ENCODE measurements around the gene ABCG5.

ABCG5 gene

DNA sequence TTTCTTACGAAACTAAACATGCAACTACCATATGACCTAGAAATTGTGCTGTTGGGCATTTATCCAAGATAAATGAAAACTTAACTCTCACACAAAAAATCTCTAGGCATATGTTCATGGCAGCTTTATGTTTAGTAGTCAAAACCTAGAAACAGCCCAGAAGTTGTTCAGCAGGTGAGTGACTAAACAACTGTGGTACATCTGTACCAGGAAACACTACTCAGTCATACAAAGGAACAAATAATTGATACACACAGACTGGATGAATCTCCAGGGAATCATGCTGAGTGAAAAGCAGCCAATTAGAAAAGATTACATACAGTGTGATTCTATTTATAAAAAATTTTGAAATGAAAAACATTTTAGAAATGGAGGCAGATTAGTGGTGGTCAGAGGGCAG lies 35.5 kb downstream of the ABCG5 start:
- FAIRE-seq: no peak

DNA sequence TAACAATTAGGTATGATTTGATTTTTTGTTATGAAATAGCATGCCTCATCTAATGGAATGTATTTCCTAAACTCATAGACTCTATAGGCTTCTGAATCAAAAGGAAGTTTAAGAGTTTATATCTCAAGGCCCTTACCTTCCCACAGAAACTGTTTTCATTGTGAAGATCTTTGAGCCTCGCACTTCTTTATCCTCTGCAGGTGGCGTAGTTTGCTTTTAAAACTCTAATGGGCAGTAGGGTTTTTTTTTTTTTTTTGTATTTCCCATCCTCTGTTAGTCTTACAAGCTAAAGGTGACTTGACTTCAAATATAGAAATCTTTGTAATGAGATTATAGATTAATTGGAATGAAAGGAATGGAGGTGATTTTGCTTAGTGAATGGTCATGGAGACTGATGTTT lies 36.5 kb downstream of the ABCG5 start:
- FAIRE-seq: no peak

DNA sequence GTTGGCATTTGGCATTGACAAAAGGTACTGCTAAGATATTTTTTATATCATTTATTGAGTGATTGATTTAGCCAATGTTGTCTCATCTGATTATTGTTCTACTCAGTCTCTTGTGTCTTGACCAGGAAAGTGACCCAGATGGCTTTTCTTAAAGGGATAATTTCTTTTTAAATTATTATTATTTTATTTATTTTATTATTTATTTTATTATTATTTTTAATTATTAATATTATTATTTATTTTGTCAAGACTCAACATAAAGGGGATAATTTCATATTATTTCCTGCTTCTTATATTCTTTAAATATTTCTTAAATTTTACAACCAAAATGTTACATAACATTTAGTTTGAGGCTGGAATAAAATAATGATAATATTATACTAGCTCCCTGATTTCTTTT lies 37.7 kb downstream of the ABCG5 start:
- peak; percentile 64 for FAIRE-seq

DNA sequence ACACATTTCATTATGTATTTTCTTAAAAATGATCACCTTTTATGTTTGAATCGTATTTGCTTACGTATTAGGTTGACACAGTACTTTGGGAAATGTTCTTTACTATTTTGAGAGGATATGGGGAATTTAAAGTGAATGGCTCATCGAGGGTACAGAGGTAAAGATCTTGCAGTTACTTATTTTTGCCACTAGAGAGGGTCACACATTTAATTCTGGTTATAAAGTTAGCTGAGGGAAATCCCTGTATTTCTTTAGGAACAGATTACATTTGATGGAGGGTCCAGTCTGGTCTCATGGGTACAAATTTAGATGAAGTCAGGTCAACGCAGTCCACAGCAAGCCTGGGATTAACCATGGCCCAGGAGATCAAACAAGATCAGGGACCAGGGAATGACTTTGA lies 40.3 kb downstream of the ABCG5 start:
- peak; percentile 28 for FAIRE-seq

DNA sequence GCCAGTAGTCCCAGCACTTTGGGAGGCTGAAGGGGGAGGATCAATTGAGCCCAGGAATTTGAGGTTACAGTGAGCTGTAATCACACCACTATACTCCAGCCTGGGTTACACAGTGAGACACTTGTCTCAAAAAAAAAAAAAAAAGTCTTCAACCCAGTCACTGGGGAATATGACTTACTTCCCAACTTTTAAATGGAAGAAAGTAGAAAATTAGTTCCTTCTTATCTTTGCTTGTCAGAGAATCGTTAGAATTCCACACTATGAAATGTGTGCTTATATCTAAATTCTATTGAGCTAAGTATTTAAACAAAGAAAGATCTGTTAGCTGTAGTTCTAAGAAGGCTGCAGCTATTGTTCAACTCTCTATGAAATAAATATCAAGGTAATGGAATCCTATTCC lies 42.4 kb downstream of the ABCG5 start:
- FAIRE-seq: no peak

DNA sequence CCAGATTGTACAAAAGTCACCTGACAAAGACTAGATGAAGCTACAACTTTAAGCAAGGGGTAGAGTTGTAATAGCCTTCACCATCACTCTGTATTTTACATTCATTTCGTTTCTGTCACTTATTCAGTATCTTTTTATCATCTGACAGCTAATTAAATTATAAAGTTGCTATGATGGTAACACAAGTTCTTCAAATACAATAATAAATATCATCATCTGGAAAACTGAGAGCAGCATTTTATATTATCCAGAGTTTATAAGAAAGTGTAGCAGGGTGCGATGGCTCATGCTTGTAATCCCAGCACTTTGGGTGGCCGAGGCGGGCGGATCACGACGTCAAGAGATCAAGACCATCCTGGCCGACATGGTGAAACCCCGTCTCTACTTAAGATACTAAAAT lies 43.7 kb downstream of the ABCG5 start:
- no peak for FAIRE-seq

DNA sequence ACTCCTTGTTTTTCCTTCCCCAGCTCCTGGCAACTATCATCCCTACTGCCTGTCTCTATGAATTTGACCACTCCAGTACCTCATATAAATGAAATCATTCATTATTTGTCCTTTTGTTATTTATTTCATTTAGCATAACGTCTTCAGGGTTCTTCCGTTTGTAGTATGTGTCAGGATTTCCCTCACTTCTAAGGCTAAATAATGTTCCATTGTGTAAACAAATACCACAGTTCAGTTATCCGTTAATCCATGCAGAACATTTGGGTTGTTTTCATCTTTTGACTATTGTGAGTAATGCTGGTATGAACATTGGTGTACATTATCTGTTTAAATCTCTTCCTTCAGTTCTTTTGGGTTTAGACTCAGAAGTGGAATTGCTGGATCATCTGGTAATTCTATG lies 46.0 kb downstream of the ABCG5 start:
- no peak for FAIRE-seq

DNA sequence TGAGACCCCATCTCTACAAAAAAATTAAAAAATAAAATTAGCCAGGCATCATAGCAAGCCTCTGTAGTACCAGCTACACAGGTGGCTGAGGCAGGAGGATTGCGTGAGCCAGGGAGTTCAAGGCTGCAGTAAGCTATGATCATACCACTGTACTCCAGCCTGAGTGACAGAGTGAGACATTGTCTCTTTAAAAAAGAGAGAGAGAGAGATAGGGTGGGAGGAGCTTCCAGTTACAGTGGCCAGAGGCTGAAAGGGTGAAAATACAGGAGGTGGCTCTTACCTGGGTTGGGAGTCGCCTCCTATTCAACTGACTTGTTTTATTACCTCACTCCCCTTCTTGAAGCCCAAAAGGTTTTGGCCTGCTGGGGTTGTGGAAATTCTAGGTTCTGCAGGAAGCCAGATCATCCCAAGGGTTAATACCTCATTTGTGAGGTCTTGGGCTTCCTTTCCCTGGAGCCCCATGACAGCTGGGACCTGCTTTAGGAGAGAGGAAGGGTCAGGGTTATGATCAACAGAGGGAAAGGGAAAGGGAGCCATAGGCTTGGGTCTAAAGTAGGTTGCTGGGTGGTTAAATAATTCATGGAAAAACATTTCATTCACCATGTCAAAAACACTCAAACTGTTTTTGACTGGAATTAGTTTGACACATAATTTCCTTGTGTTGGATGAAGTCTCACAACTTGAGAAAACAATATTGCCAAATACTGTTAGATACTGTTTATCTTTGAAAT lies 47.4 kb downstream of the ABCG5 start:
- no peak for FAIRE-seq

DNA sequence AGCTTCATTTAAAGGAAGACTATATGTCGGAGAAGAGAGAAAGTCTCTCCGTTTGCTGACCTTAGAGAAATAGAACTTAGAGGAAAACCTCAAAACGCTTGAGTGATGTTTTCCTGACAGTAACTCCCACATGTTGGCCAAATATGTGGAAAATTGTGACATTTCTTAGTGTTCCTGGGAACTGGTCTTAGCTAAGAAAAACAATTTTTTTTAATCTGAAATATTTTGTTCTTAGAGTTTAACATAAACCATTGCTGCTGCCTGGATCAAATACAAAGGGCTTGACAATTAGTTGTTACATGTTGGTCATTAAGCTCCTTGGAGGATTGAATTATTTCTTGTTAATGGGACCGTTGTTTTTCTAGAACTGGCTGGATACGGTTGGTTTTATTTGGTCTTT lies 48.5 kb downstream of the ABCG5 start:
- no peak for FAIRE-seq

DNA sequence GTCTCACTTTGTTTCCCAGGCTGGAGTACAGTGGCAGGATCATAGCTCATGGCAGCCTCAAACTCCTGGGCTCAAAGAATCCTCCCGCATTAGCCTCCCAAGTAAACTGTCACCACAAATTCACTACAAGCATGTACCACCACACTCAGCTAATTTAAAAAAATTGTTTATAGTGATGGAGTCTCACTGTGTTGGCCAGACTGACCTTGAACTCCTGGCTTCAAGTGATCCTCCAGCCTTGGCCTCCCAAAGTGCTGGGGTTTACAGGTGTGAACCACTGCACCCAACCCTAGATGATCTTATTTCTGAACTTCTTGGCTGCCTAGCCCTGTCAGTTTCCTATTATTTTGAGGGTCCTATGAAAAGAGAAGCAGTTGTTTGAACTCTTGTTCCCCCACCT lies 50.0 kb downstream of the ABCG5 start:
- no peak for FAIRE-seq

DNA sequence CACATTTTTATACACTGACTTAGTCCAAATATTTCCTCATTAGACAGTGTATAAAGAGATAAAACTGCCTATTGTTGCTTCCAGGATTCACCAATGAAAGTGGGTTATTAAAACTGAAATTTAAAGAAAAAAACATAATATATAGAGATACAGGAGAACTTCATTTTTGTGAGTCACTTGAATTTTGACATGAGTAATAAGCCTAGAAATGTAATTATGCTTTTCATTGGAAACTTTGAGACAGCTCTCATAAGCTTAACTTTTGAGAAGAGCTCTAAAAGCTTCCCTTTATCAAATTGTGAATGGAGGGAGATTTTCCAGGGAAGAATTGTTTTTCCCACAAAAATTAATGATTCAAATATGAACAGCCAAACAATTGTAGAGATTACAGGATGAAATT lies 50.7 kb downstream of the ABCG5 start:
- FAIRE-seq: no peak

DNA sequence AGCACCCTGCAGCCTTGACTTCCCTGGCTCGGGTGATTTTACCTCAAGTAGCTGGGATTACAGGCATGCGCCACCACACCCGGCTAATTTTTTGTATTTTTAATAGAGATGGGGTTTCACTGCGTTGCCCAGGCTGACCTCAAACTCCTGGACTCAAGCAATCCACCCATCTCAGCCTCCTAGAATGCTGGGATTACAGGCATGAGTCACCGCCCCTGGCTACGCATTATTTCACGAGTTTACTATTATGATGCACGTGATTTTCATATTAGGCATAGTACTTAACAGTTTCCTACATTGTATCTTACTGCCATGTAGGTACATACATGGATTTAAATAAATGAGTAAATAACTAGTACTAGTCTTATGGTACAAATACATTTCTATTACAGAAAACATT lies 60.4 kb downstream of the ABCG5 start:
- no peak for FAIRE-seq

DNA sequence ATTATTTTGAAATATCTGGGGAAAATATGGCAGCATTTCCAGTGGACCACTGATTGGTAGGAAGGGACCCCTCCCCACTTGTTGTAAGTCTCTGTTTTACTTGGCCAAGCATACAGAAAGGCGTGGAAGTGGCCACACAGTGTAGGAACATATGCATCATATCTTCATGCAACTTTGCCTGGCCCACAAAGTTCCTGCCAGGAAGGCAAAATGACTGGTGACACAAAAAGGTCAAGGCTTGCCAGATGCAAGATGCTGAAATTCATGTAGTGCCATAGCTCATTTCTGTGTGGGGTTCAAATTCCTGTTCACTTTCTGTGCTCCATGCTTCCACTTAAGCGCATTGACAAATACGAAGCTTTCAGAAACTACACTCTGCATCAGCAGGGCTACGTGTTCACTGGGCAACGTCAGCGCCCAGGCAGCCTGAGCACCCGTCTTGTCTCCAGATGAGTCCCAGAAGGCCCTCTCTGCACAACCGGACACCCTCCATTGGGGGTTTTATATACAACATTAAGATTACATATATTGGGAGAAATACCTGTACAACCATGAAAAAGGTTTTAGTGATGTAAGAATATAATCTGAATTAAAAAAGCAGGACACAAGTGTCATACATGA lies 61.2 kb downstream of the ABCG5 start:
- FAIRE-seq: no peak

DNA sequence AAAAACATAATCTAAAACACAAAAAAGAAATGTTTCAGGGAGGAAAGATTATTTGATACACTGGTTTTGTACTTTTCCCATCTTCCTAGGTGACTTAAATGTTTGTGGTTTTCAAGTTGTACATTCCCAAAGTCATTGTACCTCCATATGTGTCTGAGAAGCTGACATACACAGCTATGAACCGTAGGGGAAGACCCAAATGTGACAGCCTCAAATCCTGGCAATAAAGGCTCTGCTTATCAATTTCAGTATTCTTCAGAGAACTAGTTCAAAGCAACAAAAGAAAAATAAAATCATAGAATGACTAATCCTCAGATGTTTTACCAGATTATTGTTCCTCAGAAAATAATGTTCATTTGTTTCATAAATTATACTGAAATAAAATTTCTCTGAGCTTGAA lies 62.3 kb downstream of the ABCG5 start:
- FAIRE-seq: no peak

DNA sequence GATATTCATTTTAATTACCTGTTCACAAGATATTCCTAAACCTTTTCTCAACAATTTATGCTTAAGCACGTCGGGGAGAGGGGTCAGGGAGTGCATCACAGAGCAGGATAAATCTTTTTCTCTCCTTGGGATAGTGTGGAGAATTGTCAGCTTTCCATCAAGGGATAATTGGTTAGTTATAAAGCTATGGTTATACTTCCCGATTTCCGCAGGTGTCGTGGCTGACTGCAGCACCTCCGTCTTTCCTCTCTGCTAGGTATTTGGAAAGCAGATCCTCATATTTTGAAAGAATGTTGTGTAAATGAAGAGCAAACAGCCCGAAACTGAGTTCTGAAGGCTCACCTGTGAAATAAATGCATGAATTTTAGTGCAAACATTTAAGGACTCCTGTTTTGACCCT lies 64.0 kb downstream of the ABCG5 start:
- no peak for FAIRE-seq

DNA sequence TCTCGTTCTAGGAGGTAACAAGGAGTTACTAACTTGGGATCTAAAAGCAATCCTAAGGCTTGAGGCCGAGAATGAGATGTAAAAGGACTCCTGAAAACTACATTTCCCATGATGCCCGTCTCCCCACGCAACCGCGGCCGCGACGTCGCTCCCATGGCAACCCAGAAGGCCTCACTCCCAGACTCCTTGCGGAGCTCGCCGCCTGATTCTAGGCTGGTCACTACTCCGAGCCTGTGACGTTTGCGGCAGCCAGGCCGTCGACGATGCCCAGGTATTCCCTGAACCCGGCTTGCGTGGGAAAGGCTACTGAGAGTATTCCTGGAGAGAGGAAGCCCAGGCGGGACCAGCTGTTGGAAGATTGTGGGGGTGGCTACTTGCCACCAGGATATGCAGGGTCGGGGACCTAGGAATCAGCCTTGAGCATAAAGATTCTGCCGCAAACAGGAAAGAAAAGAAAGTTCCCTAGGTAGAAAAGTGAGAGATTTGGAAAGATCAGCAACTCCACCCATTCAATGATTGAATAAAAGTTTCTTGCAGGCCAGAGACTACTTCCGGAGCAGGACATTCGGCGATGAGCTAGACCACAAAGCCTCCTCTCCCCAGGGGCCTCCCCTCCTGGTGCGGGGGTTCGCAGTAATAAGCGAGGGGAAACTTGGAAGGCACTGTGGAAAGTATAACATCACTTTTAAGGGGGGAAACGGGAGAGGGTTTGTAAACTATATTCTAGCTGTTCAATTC lies 64.6 kb downstream of the ABCG5 start, which contains the start of gene DYNC2LI1:
Gene DYNC2LI1, plus strand, starts transcription at position 164 of the 738 bp plus-strand sequence. Its CDS starts 100 bp downstream, at position 264.
- no peak for FAIRE-seq

DNA sequence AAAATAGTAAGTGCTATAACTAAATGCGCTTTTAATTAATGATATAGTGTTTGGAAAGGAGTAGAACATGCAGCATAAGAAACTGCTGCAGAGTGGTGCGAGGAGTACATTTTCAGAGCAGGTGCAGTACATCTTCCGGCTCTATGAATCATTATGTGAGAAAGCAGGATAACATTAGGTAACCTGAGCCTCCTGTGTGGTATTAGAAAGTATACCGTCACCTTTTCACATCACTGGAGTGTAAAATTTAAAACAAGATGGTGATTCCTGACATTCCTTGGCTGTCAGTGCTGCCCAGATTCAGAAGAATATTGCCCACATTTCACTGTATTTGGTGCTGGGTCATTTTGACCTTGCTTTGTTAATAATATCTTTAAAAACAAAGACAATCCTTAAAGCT lies 72.6 kb downstream of the ABCG5 start:
- FAIRE-seq: no peak

DNA sequence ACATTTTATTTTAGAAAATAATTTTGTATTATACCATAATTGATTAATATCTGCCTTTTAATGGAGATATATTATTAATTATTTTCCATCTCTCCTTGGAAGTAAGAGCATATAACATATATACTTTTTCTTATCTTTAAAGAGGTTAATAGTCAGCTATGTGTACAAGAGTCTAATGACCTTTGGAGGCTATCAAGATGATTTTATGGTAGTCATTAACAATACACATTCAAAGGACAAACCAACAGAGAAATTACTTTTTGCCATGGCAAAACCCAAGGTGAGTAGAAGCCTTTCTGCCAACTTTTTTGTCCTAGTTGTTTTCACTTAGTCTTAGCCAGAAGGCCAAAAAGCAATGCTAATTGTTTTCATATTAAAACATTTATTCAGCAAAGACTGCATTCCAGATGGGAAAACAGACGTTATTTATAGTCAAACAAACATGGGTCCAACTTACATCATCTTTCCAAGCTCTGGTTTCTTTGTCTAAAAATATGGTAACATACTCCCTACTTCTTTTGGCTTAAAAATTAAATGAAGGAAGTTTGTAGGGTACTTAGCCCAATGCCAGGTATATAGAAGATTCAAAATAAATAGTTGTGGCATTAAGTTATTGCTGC lies 74.4 kb downstream of the ABCG5 start:
- no peak for FAIRE-seq

DNA sequence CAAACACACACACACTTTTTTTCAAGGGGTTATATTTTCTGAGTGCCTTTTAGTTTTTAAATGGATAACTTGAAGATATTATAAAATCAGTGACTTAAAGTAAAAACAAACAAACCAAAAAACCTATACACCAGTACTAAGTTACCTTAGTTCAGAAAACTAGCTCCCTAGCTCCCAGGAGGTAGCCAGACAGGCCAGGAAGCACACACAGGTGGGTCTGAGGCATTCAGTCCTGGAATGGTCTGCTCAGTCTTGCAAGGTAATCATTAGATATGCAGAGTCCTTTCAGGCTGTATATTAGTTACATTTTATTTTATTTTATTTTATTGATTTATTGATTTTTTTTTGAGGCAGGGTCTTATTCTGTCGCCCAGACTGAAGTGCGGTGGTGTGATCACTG lies 75.5 kb downstream of the ABCG5 start:
- no peak for FAIRE-seq
